Trophoblast cell (in vitro differentiated cells and primary cell): ENCODE results near the gene ZNF672.

Experiments used
- DNase-seq, 2 donors: peaks; one replicate each; pipeline ENCODE4 v3.0.0-alpha.2; 2016
- H2AFZ ChIP-seq: 2 replicates; pipeline ENCODE4 v1.6.1; 2013; ENCODE audit warnings: low read length, moderate library complexity, mild to moderate bottlenecking; ENCODE audit not compliant: insufficient read depth, poor library complexity
- H2AK5ac ChIP-seq: 2 replicates; pipeline ENCODE4 v1.6.1; 2013; ENCODE audit warnings: mild to moderate bottlenecking, low read length
- H2BK120ac ChIP-seq: 2 replicates; pipeline ENCODE4 v1.6.1; 2013; ENCODE audit warnings: low read length, mild to moderate bottlenecking, moderate library complexity; ENCODE audit not compliant: insufficient read depth, poor library complexity
- H2BK12ac ChIP-seq: 2 replicates; pipeline ENCODE4 v1.6.1; 2013; ENCODE audit warnings: mild to moderate bottlenecking, low read length, moderate library complexity
- H2BK5ac ChIP-seq: 2 replicates; pipeline ENCODE4 v1.6.1; 2013; ENCODE audit warnings: low read length, low read depth, moderate library complexity, mild to moderate bottlenecking; ENCODE audit not compliant: poor library complexity
- H3K14ac ChIP-seq: 2 replicates; pipeline ENCODE4 v1.6.1; 2013; ENCODE audit warnings: mild to moderate bottlenecking, low read length
- H3K18ac ChIP-seq: 2 replicates; pipeline ENCODE4 v1.6.1; 2013; ENCODE audit warnings: mild to moderate bottlenecking, low read length
- H3K23ac ChIP-seq: 2 replicates; pipeline ENCODE4 v1.6.1; 2013; ENCODE audit warnings: low read length
- H3K27ac ChIP-seq: 2 replicates; pipeline ENCODE4 v1.5.1; 2013; ENCODE audit warnings: low read depth, mild to moderate bottlenecking, inconsistent platforms, low read length, moderate library complexity
- H3K27me3 ChIP-seq: 2 replicates; pipeline ENCODE4 v1.6.1; 2013; ENCODE audit warnings: inconsistent platforms, mild to moderate bottlenecking, low read length, moderate library complexity; ENCODE audit not compliant: insufficient read depth
- H3K36me3 ChIP-seq, 2 experiments: 1 replicate in 1 of 2; 2 replicates in 1 of 2; pipeline ENCODE4 v1.6.1; 2013; ENCODE audit warnings: low read length in 2 of 2, mild to moderate bottlenecking in 2 of 2, moderate library complexity in 1 of 2; ENCODE audit not compliant: insufficient read depth in 2 of 2, control insufficient read depth in 1 of 2
- H3K4ac ChIP-seq: 2 replicates; pipeline ENCODE4 v1.6.1; 2013; ENCODE audit warnings: low read depth, mild to moderate bottlenecking, low read length, moderate library complexity
- H3K4me1 ChIP-seq, 2 experiments: 1 replicate in 1 of 2; 2 replicates in 1 of 2; pipeline ENCODE4 v1.6.1; 2013; ENCODE audit warnings: low read length in 2 of 2, mild to moderate bottlenecking in 2 of 2, moderate library complexity in 1 of 2; ENCODE audit not compliant: insufficient read depth in 2 of 2, control insufficient read depth in 1 of 2
- H3K4me2 ChIP-seq: 2 replicates; pipeline ENCODE4 v1.6.1; 2013; ENCODE audit warnings: inconsistent platforms, mild to moderate bottlenecking, low read length, moderate library complexity
- H3K4me3 ChIP-seq: 2 replicates; pipeline ENCODE4 v1.5.1; 2013; ENCODE audit warnings: mild to moderate bottlenecking, low read depth, low read length, inconsistent platforms
- H3K79me1 ChIP-seq: one replicate; pipeline ENCODE4 v1.6.1; 2013; ENCODE audit warnings: low read length
- H3K79me2 ChIP-seq: 2 replicates; pipeline ENCODE4 v1.6.1; 2013; ENCODE audit warnings: low read length, mild to moderate bottlenecking; ENCODE audit not compliant: control insufficient read depth, insufficient read depth, poor library complexity
- H3K9ac ChIP-seq: 2 replicates; pipeline ENCODE4 v1.6.1; 2013; ENCODE audit warnings: mild to moderate bottlenecking, low read length
- H3K9me3 ChIP-seq: 2 replicates; pipeline ENCODE4 v1.6.1; 2013; ENCODE audit warnings: low read depth, mild to moderate bottlenecking, control low read depth, inconsistent platforms, low read length; ENCODE audit not compliant: insufficient read depth
- H4K12ac ChIP-seq: 2 replicates; pipeline ENCODE4 v1.6.1; 2013; ENCODE audit warnings: low read depth, mild to moderate bottlenecking, low read length, moderate library complexity
- H4K8ac ChIP-seq: 2 replicates; pipeline ENCODE4 v1.6.1; 2013; ENCODE audit warnings: low read depth, mild to moderate bottlenecking, low read length, moderate library complexity
- H4K91ac ChIP-seq: one replicate; pipeline ENCODE4 v1.6.1; 2013; ENCODE audit warnings: low read depth, mild to moderate bottlenecking, low read length, moderate library complexity
- WGBS: extraction: QIAGEN DNeasy Blood & Tissue Kit; methylation state at CpG from one replicate; pipeline ENCODE4 v1.1.7; 2013; ENCODE audit warnings: missing lambda C conversion rate; ENCODE audit not compliant: insufficient read length, insufficient coverage; ENCODE audit errors: extremely low coverage; 5-methylcytosine and 5-hydroxymethylcytosine counted together

The ZNF672 gene

DNA sequence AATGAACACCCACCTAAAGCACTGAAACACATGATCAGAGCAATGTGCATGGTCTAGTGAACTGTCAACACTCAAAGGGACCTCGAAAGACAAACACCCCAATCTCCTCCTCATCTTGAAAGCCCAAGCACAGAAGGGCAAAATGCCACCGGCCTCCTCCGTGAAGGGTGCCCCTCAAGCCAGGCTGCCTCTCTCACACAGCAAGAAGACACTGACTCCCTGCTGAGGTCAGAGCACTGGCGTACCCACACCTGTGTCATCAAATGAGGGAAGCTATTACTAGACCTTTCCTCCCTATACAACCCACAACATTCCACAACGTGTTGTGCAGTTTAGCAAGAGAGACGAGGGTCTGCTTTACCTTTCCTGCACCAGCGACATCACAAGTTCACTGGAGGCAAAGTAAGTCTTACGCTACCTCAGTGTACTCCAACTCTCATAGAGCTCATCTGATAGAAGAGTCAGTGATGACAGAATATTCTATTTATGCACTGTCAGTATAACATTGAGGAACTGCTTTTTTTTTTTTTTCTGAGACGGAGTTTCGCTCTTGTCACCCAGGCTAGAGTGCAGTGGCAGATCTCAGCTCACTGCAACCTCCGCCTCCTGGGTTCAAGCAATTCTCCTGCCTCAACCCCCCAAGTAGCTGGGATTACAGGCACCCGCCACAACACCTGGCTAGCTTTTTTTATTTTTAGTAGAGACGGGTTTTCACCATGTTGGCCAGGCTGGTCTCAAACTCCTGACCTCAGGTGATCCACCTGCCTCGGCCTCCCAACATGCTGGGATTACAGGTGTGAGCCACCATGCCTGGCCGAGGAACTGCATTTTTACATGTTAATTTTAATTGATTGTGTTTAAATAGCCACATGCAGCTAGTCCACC lies 15.6 kb upstream of the ZNF672 start:
- Histone ChIP-seq H2AFZ (no peak overlapping the region), H3K14ac (no peak overlapping the region), H3K79me2 (peaks cover 9% of the 10 kb centered on the region), H3K79me1 (peaks cover 10% of the 10 kb centered on the region), H3K27ac (no peak overlapping the region), H3K4me2 (no peak overlapping the region), H3K23ac (no peak overlapping the region), H2BK5ac (no peak overlapping the region), H4K91ac (no peak overlapping the region), H2BK120ac (no peak overlapping the region), H4K12ac (no peak overlapping the region), H2AK5ac (no peak overlapping the region), H3K18ac (peak overlapping the region; percentile 32), H4K8ac (no peak overlapping the region), H3K9ac (no peak overlapping the region), H2BK12ac (no peak overlapping the region), H3K4me3 (no peak overlapping the region), H3K4ac (no peak overlapping the region), H3K27me3 (no peaks in the 10 kb centered on the region), H3K4me1 (peaks cover 18 to 26% of the 10 kb centered on the region in 2 experiments), H3K9me3 (no peaks in the 10 kb centered on the region), H3K36me3 (peaks cover 19 to 39% of the 10 kb centered on the region in 2 experiments)
- no CpG with 5 or more reads among the region's 15 CpGs for WGBS
- DNase-seq: no peak

DNA sequence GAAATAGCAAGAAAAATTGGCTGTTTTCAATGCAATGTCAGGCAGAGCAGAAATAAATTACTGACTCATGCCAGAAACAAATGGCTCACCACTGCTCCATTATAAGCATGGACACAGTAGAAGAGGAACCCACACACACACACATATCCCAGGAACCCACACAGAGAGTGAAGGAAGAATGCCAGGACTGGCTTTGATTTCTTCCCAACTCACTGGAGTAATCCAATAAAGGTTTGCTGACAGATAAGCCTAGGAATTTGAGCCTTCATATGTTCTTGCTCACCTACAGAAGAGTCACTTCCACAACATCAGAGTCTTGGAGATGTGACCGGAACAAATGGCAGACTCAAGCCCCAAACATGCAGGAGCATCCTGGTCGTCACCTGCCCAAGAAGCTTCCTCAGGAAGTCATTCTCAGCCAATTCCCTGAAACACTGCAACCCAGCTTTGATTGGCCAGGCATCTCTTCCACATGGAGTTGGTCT lies 14.5 kb upstream of the ZNF672 start:
- no CpG with 5 or more reads among the region's 2 CpGs for WGBS
- Histone ChIP-seq H2BK12ac (no peak overlapping the region), H3K9ac (no peak overlapping the region), H2AFZ (no peak overlapping the region), H3K14ac (no peak overlapping the region), H2BK120ac (no peak overlapping the region), H3K4me1 (peaks cover 18 to 26% of the 10 kb centered on the region in 2 experiments), H3K79me2 (peaks cover 9% of the 10 kb centered on the region), H2AK5ac (no peak overlapping the region), H3K4ac (no peak overlapping the region), H3K27me3 (no peaks in the 10 kb centered on the region), H3K23ac (no peak overlapping the region), H2BK5ac (no peak overlapping the region), H3K4me3 (no peak overlapping the region), H4K91ac (no peak overlapping the region), H3K27ac (no peak overlapping the region), H3K9me3 (no peaks in the 10 kb centered on the region), H3K18ac (peak overlapping the region; percentile 14), H3K4me2 (no peak overlapping the region), H4K8ac (no peak overlapping the region), H3K36me3 (peaks cover 19 to 37% of the 10 kb centered on the region in 2 experiments), H4K12ac (no peak overlapping the region), H3K79me1 (peaks cover 10% of the 10 kb centered on the region)
- peak in 1 of 2 donors; percentile 16 for DNase-seq

DNA sequence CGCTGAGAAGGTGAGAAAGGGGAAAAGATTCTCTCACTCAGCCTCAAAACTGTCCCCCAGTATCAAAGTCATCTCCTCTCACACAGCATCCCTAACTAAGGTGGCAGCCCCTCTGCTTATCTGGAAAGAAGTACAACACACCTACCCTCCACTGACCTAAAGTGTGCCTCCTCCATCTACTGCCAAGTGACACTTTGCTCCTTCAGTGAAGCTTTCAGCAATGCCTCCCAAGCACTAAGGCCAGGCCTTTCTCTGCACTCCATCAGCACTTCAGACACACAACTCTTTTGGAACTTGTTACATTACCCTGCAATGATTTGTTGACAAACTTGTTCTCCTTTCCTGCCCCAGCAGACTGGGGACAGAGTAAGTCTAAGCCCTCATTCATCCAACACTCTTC lies 13.7 kb upstream of the ZNF672 start:
- no peak overlapping the region for H3K4ac ChIP-seq
- no peak overlapping the region for H2BK5ac ChIP-seq
- H3K79me2 ChIP-seq: peaks cover 9% of the 10 kb centered on the region
- no peak overlapping the region for H3K14ac ChIP-seq
- H2BK12ac ChIP-seq: no peak overlapping the region
- H3K4me2 ChIP-seq: peak overlapping the region; percentile 80
- H3K4me3 ChIP-seq: no peak overlapping the region
- H3K4me1 ChIP-seq: peaks cover 18 to 26% of the 10 kb centered on the region in 2 experiments
- no peaks in the 10 kb centered on the region for H3K9me3 ChIP-seq
- no peak overlapping the region for H3K27ac ChIP-seq
- no peak overlapping the region for H4K8ac ChIP-seq
- no peaks in the 10 kb centered on the region for H3K27me3 ChIP-seq
- peaks cover 10% of the 10 kb centered on the region for H3K79me1 ChIP-seq
- H3K9ac ChIP-seq: no peak overlapping the region
- H4K91ac ChIP-seq: no peak overlapping the region
- H4K12ac ChIP-seq: no peak overlapping the region
- H3K36me3 ChIP-seq: peaks cover 16 to 34% of the 10 kb centered on the region in 2 experiments
- H2BK120ac ChIP-seq: no peak overlapping the region
- WGBS: no CpG with 5 or more reads among the region's 1 CpG
- no peak for DNase-seq
- no peak overlapping the region for H3K18ac ChIP-seq
- H3K23ac ChIP-seq: no peak overlapping the region
- no peak overlapping the region for H2AFZ ChIP-seq
- H2AK5ac ChIP-seq: no peak overlapping the region

DNA sequence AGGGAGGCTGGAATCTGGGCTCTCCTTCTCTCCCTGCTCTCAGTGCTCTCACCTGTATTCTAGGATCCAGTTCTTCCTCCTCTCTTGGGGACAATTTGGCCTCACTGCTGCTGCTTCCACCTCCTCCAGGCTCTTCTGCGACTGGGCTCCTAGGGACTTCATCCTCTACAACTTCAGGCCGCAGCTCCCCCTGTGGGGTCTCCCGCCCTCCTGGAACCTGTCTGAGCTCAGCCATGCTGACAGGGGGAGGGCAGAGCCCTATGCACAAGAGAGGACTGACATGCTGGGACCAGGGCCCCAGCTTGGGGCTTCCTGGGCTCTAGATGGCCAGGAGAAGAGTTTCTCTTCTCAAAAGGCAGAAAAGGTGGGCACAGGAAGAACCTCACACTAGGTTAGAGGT lies 13.3 kb upstream of the ZNF672 start:
- Histone ChIP-seq H3K23ac (no peak overlapping the region), H4K8ac (no peak overlapping the region), H3K27ac (no peak overlapping the region), H3K18ac (no peak overlapping the region), H3K4me3 (no peak overlapping the region), H3K4me1 (peaks cover 18 to 26% of the 10 kb centered on the region in 2 experiments), H3K36me3 (peaks cover 16 to 34% of the 10 kb centered on the region in 2 experiments), H3K9ac (no peak overlapping the region), H3K9me3 (no peaks in the 10 kb centered on the region), H2BK5ac (no peak overlapping the region), H2BK12ac (no peak overlapping the region), H2AFZ (no peak overlapping the region), H4K91ac (no peak overlapping the region), H4K12ac (no peak overlapping the region), H2BK120ac (no peak overlapping the region), H3K27me3 (no peaks in the 10 kb centered on the region), H3K14ac (no peak overlapping the region), H3K4ac (peak overlapping the region; percentile 96), H3K79me1 (peaks cover 10% of the 10 kb centered on the region), H2AK5ac (no peak overlapping the region), H3K79me2 (peaks cover 9% of the 10 kb centered on the region), H3K4me2 (peak overlapping the region; percentile 80)
- no CpG with 5 or more reads among the region's 3 CpGs for WGBS
- no peak for DNase-seq
